Cerebellar nuclear complex (tissue), 1 donor: ENCODE results near the gene ZNHIT1.
A peak's percentile ranks its signal among the peaks of the same experiment; 100 is the strongest.
"Not testable (repeated sequence)": the region's sequence is repeated elsewhere in the genome, so short reads cannot be mapped to it uniquely, and the experiment has no call there.

Source experiments
- DNase-seq, 2 experiments: peaks; one replicate each; lab custom pipeline; 2025; lab: John Stamatoyannopoulos, UW

The ZNHIT1 gene

GRCh38 chr7:101241443-101242349 lies 23.7 kb downstream of the ZNHIT1 start:
- no peak for DNase-seq

- DNase-seq: peak in 1 of 2 experiments; percentile 17
These were observed 25.8 kb downstream of the ZNHIT1 start for GRCh38 chr7:101243646-101244374.

GRCh38 chr7:101244375-101245146 lies 26.6 kb downstream of the ZNHIT1 start, which contains the start of gene FIS1:
FIS1 (minus strand) TSS chr7:101245081; CDS start chr7:101245004, 77 bp downstream.
- DNase-seq: peak; percentile 66 to 72

- DNase-seq: no peak
These were observed 27.2 kb downstream of the ZNHIT1 start for GRCh38 chr7:101245147-101245668.

- DNase-seq: no peak
These were observed 30.3 kb downstream of the ZNHIT1 start for GRCh38 chr7:101248276-101248675.

GRCh38 chr7:101250324-101250723 lies 32.4 kb downstream of the ZNHIT1 start:
- no peak for DNase-seq

- DNase-seq: peak; percentile 11 to 90
These were observed 34.1 kb downstream of the ZNHIT1 start for GRCh38 chr7:101251871-101252659.

GRCh38 chr7:101253199-101253598 lies 35.2 kb downstream of the ZNHIT1 start:
- not testable (repeated sequence) for DNase-seq

- DNase-seq: no peak
These were observed 37.8 kb downstream of the ZNHIT1 start for GRCh38 chr7:101255796-101256195.

GRCh38 chr7:101258243-101258731 lies 40.3 kb downstream of the ZNHIT1 start:
- no peak for DNase-seq

GRCh38 chr7:101264102-101264706 lies 46.2 kb downstream of the ZNHIT1 start:
- not testable (repeated sequence) for DNase-seq

- no peak for DNase-seq
These were observed 47.9 kb downstream of the ZNHIT1 start for GRCh38 chr7:101265622-101266516.

- DNase-seq: no peak
These were observed 51.7 kb downstream of the ZNHIT1 start for GRCh38 chr7:101269664-101270063.

- DNase-seq: no peak
These were observed 53.1 kb downstream of the ZNHIT1 start for GRCh38 chr7:101271021-101271420.

GRCh38 chr7:101273206-101273605 lies 55.2 kb downstream of the ZNHIT1 start:
- DNase-seq: no peak
